Large intestine (tissue), 3 donors: ENCODE results near the gene CMTM5. TPM values are rescaled to one million over a fixed set of nuclear protein-coding genes. Genes with fewer than 3 reads are reported as not detected.

Experiments used
- DNase-seq, 2 donors: peaks; one replicate each; pipeline versions ENCODE4 v3.0.0 to v3.0.0-alpha.2; 2013
- H3K27ac ChIP-seq: one replicate; pipeline ENCODE4 v1.5.1; 2013; ENCODE audit warnings: low read length
- H3K27me3 ChIP-seq: 2 replicates; pipeline ENCODE4 v1.6.1; 2013; ENCODE audit warnings: low read length; ENCODE audit not compliant: control insufficient read depth, insufficient read depth
- H3K36me3 ChIP-seq: 2 replicates; pipeline ENCODE4 v1.6.1; 2013; ENCODE audit warnings: low read length; ENCODE audit not compliant: control insufficient read depth, insufficient read depth
- H3K4me1 ChIP-seq: one replicate; pipeline ENCODE4 v1.6.1; 2013; ENCODE audit warnings: low read length; ENCODE audit not compliant: control insufficient read depth, insufficient read depth
- H3K4me3 ChIP-seq: one replicate; pipeline ENCODE4 v1.5.1; 2013; ENCODE audit warnings: low read length
- H3K9me3 ChIP-seq: one replicate; pipeline ENCODE4 v1.6.1; 2013; ENCODE audit warnings: mild to moderate bottlenecking, low read depth, low read length, moderate library complexity; ENCODE audit not compliant: control insufficient read depth
- WGBS: methylation state at CpG from one replicate; pipeline ENCODE4 v1.1.5; 2013; ENCODE audit warnings: low lambda C conversion rate; ENCODE audit not compliant: insufficient coverage; 5-methylcytosine and 5-hydroxymethylcytosine counted together
- polyA plus RNA-seq: library from polyadenylated mRNA; unstranded; fragments of 120-200 nt; gene quantifications from one replicate; pipeline ENCODE4 v1.2.1, GENCODE V29; 2013

The CMTM5 gene
- polyA plus RNA-seq, 1 donor = 3.4 TPM

DNA sequence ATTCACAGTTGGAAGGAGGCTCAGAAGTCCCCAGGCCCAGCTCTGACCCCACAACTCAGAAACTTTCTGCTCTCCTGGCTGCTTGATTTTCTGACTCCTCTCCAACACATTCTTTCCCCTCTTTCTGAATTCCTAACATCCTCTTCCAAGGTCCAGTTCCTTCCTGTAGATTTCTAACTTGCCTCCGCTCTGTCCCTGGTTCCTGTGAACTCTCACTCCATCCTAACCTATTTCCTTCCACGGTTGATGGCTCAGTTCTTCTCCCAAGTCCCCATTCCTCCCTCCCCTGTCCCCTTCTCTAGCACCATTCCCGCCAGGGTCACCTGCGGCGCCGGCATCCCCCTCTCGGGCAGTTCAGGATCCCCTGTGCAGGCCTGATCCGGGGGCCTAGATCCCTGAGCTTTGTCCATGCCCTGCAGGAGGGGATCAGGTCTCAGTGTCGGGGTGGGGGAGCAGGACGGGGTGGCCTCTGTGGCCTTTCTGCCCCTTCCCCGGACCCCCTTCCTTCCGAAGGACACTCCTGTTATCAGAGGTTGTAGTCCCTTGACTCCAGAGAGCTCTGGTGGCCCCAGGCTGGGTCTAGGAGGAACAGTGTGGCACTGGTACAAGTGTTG is 18.2 kb upstream of the CMTM5 start:
- 88% methylated on average over 2 of the region's 12 CpGs for WGBS
- no peak overlapping the region for H3K27ac ChIP-seq
- DNase-seq = no peak

DNA sequence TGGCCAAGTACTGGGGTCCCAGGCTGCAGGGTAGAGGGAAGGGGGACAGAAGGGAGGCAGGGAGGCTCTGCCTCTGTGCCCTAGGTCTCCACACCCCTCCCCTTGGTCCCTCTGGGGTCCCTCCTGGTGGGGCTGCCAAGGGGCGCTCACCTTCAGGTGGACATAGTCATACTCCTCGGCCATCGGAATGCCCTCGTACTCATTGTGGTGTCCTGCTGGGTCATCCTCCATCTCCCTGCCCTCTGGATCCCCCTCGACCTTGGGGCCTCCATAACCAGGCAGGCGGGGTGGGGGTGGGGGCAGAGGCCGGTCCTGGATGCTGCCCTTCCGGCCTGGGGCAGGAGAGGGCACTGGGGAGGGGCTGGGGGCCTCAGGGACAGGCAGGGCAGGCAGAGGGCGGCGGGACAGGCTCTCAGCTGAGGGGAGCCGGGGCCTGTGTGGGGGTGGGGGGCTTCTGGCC is 17.6 kb upstream of the CMTM5 start:
- Histone ChIP-seq H3K4me3 (no peak overlapping the region), H3K4me1 (peaks cover 4% of the 10 kb centered on the region), H3K9me3 (no peaks in the 10 kb centered on the region), H3K36me3 (peaks cover 16% of the 10 kb centered on the region), H3K27me3 (peaks cover 5% of the 10 kb centered on the region), H3K27ac (no peak overlapping the region)
- DNase-seq = no peak
- no CpG with 5 or more reads among the region's 11 CpGs for WGBS

More for the DNA sequence above, 18.2 kb upstream of the CMTM5 start:
- Histone ChIP-seq H3K27me3 (peaks cover 6% of the 10 kb centered on the region), H3K9me3 (no peaks in the 10 kb centered on the region), H3K4me1 (no peaks in the 10 kb centered on the region), H3K4me3 (no peak overlapping the region), H3K36me3 (peaks cover 16% of the 10 kb centered on the region)

DNA sequence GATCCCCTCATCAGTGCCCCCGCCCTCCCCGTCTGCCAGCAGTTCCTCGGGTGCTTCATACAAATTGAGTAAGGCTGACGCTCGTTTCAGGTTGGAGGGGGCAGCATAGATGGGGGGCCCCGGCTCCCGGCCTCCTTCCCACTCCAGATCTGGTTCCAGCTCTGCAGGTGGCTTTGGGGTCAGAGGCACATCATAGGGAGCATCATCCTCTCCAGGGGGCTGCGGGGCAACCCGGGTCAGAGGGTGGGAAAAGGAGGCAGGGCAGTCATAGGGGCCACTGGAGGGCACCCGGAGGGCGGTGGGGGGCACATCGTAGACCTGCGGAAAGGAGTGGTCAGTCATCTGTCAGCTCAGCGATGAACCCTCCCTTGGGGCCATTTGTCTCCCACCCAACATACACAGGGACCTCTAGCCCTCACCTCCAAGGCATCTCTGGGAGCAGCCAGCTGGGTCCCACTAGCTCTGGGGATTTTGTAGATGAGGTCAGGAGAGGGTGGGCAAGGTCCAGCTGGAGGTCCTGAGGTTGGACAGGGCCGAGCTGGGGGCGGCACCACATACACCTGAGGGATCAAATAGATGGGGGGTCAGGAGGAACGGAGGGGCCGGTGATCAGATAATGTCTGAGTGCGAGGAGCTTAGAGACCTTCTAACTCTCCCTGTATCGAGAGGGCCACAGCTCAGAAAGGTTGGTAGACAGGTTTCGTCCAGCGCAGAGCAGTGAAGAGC is 17.0 kb upstream of the CMTM5 start:
- Histone ChIP-seq H3K27me3 (peaks cover 9% of the 10 kb centered on the region), H3K9me3 (no peaks in the 10 kb centered on the region), H3K4me3 (no peak overlapping the region), H3K27ac (no peak overlapping the region), H3K36me3 (peaks cover 16% of the 10 kb centered on the region), H3K4me1 (peaks cover 6% of the 10 kb centered on the region)
- WGBS = no CpG with 5 or more reads among the region's 22 CpGs
- no peak for DNase-seq

DNA sequence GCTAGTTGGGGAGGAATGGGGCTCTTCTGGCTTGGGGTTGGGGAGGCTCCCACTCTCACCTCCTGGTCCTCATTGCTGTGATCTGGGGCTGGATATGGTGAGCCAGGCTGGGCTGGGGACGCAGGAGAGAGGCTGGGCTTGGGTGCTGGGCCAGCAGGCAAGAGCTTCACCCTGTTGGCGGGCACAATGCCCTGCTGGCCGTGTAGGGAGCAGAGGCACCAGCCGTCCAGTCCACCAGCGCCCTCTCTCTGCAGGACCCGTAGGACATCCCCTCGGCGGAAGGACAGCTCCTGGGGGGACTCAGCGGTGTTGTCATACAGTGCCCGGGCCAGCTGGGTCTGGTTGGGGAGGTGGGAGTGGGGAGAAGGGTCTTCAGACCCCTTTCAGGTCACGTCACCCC is 16.4 kb upstream of the CMTM5 start:
- no peak overlapping the region for H3K27ac ChIP-seq
- peaks cover 11% of the 10 kb centered on the region for H3K27me3 ChIP-seq
- no peak for DNase-seq
- no peaks in the 10 kb centered on the region for H3K9me3 ChIP-seq
- peaks cover 16% of the 10 kb centered on the region for H3K36me3 ChIP-seq
- no CpG with 5 or more reads among the region's 11 CpGs for WGBS
- no peak overlapping the region for H3K4me3 ChIP-seq
- H3K4me1 ChIP-seq = peaks cover 6% of the 10 kb centered on the region

DNA sequence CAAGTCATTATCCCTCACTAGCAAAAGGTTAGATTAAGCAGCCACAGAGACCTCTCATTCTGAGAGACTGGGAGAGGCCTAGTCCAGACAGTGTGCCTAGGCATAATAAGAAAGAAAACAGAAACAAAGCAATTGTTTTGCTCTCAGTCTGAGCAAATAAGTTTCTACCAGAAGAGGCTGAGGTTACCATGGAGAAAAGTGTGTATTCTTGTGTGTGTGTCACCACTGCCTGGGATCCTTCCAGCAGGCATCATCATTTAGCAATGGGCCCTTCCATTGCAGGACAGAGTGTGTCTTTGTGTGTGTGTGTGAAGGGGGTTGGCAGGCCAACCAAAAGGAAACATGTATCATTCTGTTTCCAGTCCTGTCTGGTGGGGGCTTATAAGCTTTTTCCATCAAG is 15.5 kb upstream of the CMTM5 start:
- Histone ChIP-seq H3K4me1 (peaks cover 6% of the 10 kb centered on the region), H3K9me3 (no peaks in the 10 kb centered on the region), H3K27me3 (peaks cover 11% of the 10 kb centered on the region), H3K4me3 (no peak overlapping the region), H3K27ac (no peak overlapping the region), H3K36me3 (peaks cover 16% of the 10 kb centered on the region)
- DNase-seq = peak in 1 of 2 donors; percentile 20

DNA sequence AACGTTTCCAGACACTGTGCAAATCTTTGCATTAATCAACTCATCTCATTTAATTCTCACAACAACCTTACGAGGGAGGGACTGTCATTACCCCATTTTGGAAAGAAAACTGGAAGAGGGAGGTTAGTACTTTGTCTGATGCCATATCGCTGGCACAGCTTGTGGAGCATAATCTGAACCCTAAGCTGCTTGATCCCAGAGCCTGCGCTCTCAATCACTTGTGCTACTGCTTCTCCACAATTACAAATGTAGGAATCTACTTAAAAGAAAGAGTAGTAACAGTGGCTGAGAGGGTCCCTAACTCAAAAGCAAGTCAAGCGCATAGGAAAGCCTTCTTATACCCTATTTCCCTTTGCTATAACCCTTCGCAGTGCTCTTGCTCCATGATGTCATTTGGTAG is 15.1 kb upstream of the CMTM5 start:
- H3K27me3 ChIP-seq = peaks cover 11% of the 10 kb centered on the region
- H3K4me1 ChIP-seq = peaks cover 9% of the 10 kb centered on the region
- DNase-seq = no peak
- H3K9me3 ChIP-seq = no peaks in the 10 kb centered on the region
- H3K36me3 ChIP-seq = peaks cover 16% of the 10 kb centered on the region
- no peak overlapping the region for H3K27ac ChIP-seq
- H3K4me3 ChIP-seq = no peak overlapping the region
- WGBS = no CpG with 5 or more reads among the region's 6 CpGs

DNA sequence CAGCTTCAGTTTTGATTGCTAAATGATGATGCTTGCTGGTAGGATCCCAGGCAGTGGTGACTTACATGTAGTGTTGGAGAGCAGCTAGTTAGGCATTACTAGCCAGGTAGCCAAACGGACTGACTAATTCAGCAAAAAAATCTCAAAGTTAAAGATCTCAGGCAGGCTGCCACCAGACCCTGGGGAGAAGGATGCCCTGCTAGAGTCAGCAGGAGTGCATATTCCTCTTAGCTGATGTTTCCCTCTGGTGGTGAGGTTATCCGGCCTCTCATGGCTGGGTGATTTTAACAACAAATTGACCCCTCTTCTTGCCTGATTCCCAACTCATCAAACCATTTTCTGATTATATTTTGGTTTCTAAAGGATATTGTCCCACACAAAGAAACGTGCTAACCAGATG is 14.6 kb upstream of the CMTM5 start:
- Histone ChIP-seq H3K4me1 (peaks cover 10% of the 10 kb centered on the region), H3K4me3 (no peak overlapping the region), H3K36me3 (peaks cover 15% of the 10 kb centered on the region), H3K27ac (no peak overlapping the region), H3K27me3 (peaks cover 11% of the 10 kb centered on the region), H3K9me3 (no peaks in the 10 kb centered on the region)
- whole genome bisulfite sequencing = no CpG with 5 or more reads among the region's 3 CpGs
- no peak for DNase-seq

DNA sequence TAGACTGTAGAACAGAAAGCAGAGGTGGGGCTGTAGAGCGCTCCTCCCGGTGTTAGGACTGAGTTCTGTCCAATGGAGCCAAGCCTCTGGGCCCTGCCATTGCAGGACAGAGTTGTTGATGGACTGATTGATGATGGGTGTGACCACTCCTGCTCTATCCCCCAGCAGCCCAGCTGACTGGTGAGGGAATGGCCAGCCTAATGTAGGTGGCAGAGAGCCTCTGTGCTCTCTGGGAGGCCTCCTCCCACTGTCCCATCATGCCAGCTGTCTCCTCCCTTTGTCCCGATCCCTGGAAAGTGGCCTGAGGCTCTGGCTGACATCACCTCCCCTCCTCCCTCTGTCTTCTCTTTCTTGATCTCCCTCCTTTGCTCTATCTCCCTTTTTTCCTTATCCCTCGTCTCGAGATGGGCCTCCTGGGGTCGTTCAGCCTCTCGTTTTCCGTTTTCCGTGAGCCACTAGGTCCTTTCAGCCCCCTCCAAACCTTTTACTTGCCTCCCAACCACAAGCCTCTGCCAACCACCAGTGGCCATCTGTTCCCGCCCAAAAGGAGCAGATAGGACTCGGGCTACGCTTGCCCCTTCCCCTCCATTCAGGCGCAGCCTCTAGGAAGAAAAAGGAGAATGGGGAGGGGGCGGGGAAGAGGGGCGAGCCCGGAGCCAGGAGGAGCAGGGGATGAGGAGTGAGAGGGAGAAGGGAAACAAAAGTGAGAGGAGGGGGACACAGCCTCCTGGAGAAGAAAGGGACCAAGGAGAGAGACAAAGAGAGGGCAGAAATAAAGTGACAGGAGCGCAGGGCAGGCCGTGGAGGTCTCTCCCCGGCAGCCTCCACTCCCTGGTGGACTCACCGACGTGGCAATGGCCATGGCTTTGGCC is 12.4 kb upstream of the CMTM5 start:
- Histone ChIP-seq H3K4me3 (peak overlapping the region; percentile 51), H3K27ac (peak overlapping the region; percentile 51), H3K9me3 (no peaks in the 10 kb centered on the region), H3K4me1 (peaks cover 10% of the 10 kb centered on the region), H3K27me3 (peaks cover 11% of the 10 kb centered on the region), H3K36me3 (peaks cover 8% of the 10 kb centered on the region)
- DNase-seq = peak in 1 of 2 donors; percentile 27
- 42% methylated on average over 6 of the region's 21 CpGs for WGBS

DNA sequence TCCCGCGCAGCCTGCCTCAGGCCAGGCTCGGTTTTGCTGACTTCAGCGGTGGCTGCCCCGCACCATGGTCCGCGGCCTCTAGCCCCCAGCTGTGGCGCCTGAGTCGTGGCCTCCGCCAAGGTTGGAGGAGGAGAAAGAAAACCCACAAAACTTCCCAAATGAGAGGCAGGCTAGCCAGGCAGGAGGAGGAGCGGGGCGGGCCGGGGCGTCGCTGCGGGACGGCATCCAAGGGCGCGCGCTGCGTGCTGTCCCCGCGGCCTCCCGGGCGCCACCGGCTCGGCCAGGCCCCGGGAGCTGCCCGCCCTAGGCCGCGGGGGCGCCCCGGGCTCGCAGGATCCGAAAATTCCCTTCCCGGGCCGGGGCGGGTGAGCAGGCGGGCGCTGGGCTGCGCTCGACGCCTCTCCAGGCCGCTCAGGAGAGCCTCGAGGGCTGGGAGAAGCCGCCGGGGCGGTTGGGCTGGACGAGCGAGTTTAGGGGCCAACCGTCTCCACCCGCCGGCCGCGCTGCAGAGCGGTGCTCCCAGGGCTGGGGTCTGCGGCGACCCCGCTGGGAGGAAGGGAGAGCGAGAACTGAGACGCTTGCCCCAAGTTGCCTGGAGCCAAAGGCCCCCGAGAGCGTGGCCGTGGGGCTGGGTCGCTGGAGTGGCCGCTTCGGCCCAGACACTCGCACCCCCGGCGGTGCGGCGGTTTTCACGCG is 11.7 kb upstream of the CMTM5 start, which contains the start of gene EFS:
Gene EFS, minus strand, starts transcription at position 137 of the 696 bp plus-strand sequence. CDS start 147 bp downstream, outside the sequence.
- Histone ChIP-seq H3K9me3 (no peaks in the 10 kb centered on the region), H3K36me3 (peaks cover 3% of the 10 kb centered on the region), H3K4me1 (peaks cover 10% of the 10 kb centered on the region), H3K4me3 (peak within 1 kb of the TSS; percentile 56), H3K27ac (peak within 1 kb of the TSS; percentile 87), H3K27me3 (peaks cover 11% of the 10 kb centered on the region)
- DNase-seq = peak in 1 of 2 donors; percentile 69
- no CpG with 5 or more reads among the region's 74 CpGs for WGBS
